Spleen (tissue), 3 donors: ENCODE measurements around the gene PLCB4.

Experiments used
- POLR2A ChIP-seq, 3 donors: fragments of 450-650 bp; IDR thresholded peaks; one replicate each; pipeline ENCODE4 v1.5.1; 2017; ENCODE audit warnings: antibody characterized with exemption in 3 of 3, mild to moderate bottlenecking in 1 of 3
- POLR2AphosphoS5 ChIP-seq, 3 donors: sonication (generic); formaldehyde crosslinking; IDR thresholded peaks; one replicate each; pipeline ENCODE4 v1.5.1; 2017; ENCODE audit warnings: antibody characterized with exemption in 3 of 3

DNA sequence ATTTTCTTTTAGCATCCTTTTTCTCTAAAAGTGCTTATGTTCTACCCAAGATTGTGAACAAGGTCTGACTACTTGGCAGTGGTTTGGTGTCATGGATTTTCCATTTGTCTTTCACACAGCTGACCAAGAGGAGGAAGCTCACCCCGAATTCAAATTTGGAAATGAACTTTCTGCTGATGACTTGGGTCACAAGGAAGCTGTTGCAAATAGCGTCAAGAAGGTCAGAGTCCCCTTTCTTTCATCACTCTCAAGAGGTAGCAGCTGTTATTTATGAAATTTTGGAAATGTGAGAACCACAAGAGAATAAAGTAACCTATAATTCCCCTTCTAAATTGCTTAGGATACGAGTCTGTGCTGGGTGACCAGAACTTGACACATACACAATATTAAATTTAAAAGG is 332.5 kb downstream of the PLCB4 start:
- no peak for TF ChIP-seq POLR2A (IDR thresholded peaks at IDR 0.05)
- no peak for TF ChIP-seq POLR2AphosphoS5 (IDR thresholded peaks at IDR 0.05)
